Endothelial cell of umbilical vein (primary cell): Measurements from ENCODE around the gene MED1. TPM values are rescaled to one million over a fixed set of nuclear protein-coding genes. Genes with fewer than 3 reads are reported as not detected.

Source experiments
- BruUV-seq: library from RNA; stranded (reverse); fragments of 400-500 nt; replicated peaks from 2 replicates; lab custom pipeline; 2021; lab: Mats Ljungman, UMichigan
- CTCF ChIA-PET: fragments of 300-600, 350-600 bp; sonication (Branson Sonifier 250); formaldehyde crosslinking; loops from one replicate; lab custom pipeline; 2021; ENCODE audit warnings: antibody characterized with exemption, inconsistent platforms; lab: Charles Lee
- POLR2A ChIA-PET: fragments of 300-600, 350-600 bp; sonication (Branson Sonifier 250); formaldehyde crosslinking; loops from one replicate; lab custom pipeline; 2021; ENCODE audit warnings: antibody characterized with exemption, inconsistent platforms; lab: Charles Lee
- DNase-seq: peaks from one replicate; pipeline ENCODE4 v3.0.0-alpha.2; 2011; ENCODE audit warnings: low read depth, low spot score
- FAIRE-seq: peaks from 2 replicates; lab custom pipeline; 2011; peaks lifted over from hg19 to GRCh38; lab: Jason Lieb, UNC
- H2AFZ ChIP-seq: 2 replicates; pipeline ENCODE4 v1.6.0; 2012; ENCODE audit warnings: low read depth, low read length, control low read depth, inconsistent platforms
- H3K27ac ChIP-seq: 2 replicates; pipeline ENCODE4 v1.5.1; 2011; ENCODE audit warnings: low read depth, mild to moderate bottlenecking, control low read depth, low read length, moderate library complexity; ENCODE audit not compliant: insufficient read depth
- H3K27me3 ChIP-seq, 2 experiments: 2 replicates each; pipeline versions ENCODE4 v1.6.0 to v1.6.1; 2011; ENCODE audit warnings: low read length in 2 of 2, mixed read lengths in 1 of 2; ENCODE audit not compliant: control insufficient read depth in 2 of 2, insufficient read depth in 2 of 2
- H3K36me3 ChIP-seq, 2 experiments: 2 replicates in 1 of 2; 3 replicates in 1 of 2; pipeline ENCODE4 v1.5.1; 2011; ENCODE audit warnings: low read length in 2 of 2, mild to moderate bottlenecking in 1 of 2, moderate library complexity in 1 of 2; ENCODE audit not compliant: control insufficient read depth in 2 of 2, insufficient read depth in 2 of 2; ENCODE audit errors: extremely low read depth in 1 of 2
- H3K4me1 ChIP-seq: 3 replicates; pipeline ENCODE4 v1.5.1; 2011; ENCODE audit warnings: mild to moderate bottlenecking, low read length; ENCODE audit not compliant: control insufficient read depth, insufficient read depth; ENCODE audit errors: extremely low read depth
- H3K4me2 ChIP-seq: 2 replicates; pipeline ENCODE4 v1.6.1; 2011; ENCODE audit warnings: low read length, control low read depth, mixed read lengths; ENCODE audit not compliant: insufficient read depth
- H3K4me3 ChIP-seq, 3 experiments: fragments of 200-600 bp in 1 of 3; sonication (generic), shearing (Covaris generic) in 1 of 3; replicated peaks in 1 of 3; 2 replicates each; pipeline ENCODE4 v1.5.1; 2011 to 2016; ENCODE audit warnings: control low read depth in 3 of 3, low read length in 3 of 3, mild to moderate bottlenecking in 2 of 3, inconsistent platforms in 1 of 3, low read depth in 1 of 3, moderate library complexity in 1 of 3; ENCODE audit not compliant: insufficient read depth in 1 of 3
- H3K79me2 ChIP-seq: 2 replicates; pipeline ENCODE4 v1.6.0; 2012; ENCODE audit warnings: low read length, inconsistent platforms; ENCODE audit not compliant: control insufficient read depth, insufficient read depth
- H3K9ac ChIP-seq: replicated peaks from 2 replicates; pipeline ENCODE3; 2011; ENCODE audit warnings: low read length, control low read depth; ENCODE audit not compliant: insufficient read depth; ENCODE audit errors: extremely low read depth
- H3K9me1 ChIP-seq: replicated peaks from 3 replicates; pipeline ENCODE4 v1.6.0; 2011; ENCODE audit warnings: mild to moderate bottlenecking, low read length; ENCODE audit not compliant: control insufficient read depth, insufficient read depth; ENCODE audit errors: extremely low read depth
- H3K9me3 ChIP-seq: replicated peaks from 2 replicates; pipeline ENCODE4 v1.5.1; 2012; ENCODE audit warnings: low read length, inconsistent platforms; ENCODE audit not compliant: control insufficient read depth, insufficient read depth
- H4K20me1 ChIP-seq: replicated peaks from 2 replicates; pipeline ENCODE3; 2011; ENCODE audit warnings: mild to moderate bottlenecking, low read length; ENCODE audit not compliant: control insufficient read depth, insufficient read depth; ENCODE audit errors: extremely low read depth
- CTCF ChIP-seq, 2 donors: IDR thresholded peaks; 1 replicate in 1 of 2; 2 replicates in 1 of 2; pipeline ENCODE4 v1.5.1; 2011; ENCODE audit warnings: low read length in 2 of 2, mild to moderate bottlenecking in 2 of 2, moderate library complexity in 2 of 2, control low read depth in 1 of 2, inconsistent platforms in 1 of 2, low read depth in 1 of 2; ENCODE audit not compliant: insufficient read depth in 1 of 2; ENCODE audit errors: extremely low read depth in 1 of 2
- EZH2 ChIP-seq: IDR thresholded peaks from 2 replicates; pipeline ENCODE4 v1.6.1; 2012; ENCODE audit warnings: borderline replicate concordance, low read depth, mild to moderate bottlenecking, moderate library complexity, low read length, inconsistent platforms; ENCODE audit not compliant: severe bottlenecking
- FOS ChIP-seq: IDR thresholded peaks from 2 replicates; pipeline ENCODE4 v1.6.1; 2011; ENCODE audit warnings: mild to moderate bottlenecking, low read length, moderate library complexity, borderline replicate concordance; ENCODE audit not compliant: insufficient read depth
- GATA2 ChIP-seq: IDR thresholded peaks from 2 replicates; pipeline ENCODE4 v1.7.0; 2011; ENCODE audit warnings: low read depth, mild to moderate bottlenecking, moderate library complexity, mixed read lengths, low read length; ENCODE audit not compliant: insufficient read length, insufficient read depth
- JUN ChIP-seq: IDR thresholded peaks from 2 replicates; pipeline ENCODE4 v1.6.1; 2011; ENCODE audit warnings: borderline replicate concordance, low read depth; ENCODE audit not compliant: insufficient read length, insufficient read depth
- MYC ChIP-seq: IDR thresholded peaks from one replicate; pipeline ENCODE4 v1.6.1; 2011; ENCODE audit warnings: mild to moderate bottlenecking, low read depth, low read length
- POLR2A ChIP-seq: IDR thresholded peaks from 2 replicates; pipeline ENCODE4 v1.6.1; 2012; ENCODE audit warnings: low read depth, mild to moderate bottlenecking, control low read depth, low read length
- POLR2AphosphoS5 ChIP-seq: IDR thresholded peaks from 2 replicates; pipeline ENCODE4 v1.6.1; 2012; ENCODE audit warnings: low read depth, mild to moderate bottlenecking, control low read depth, low read length, moderate library complexity; ENCODE audit not compliant: insufficient read depth
- dilution Hi-C: fragments of 300-500 bp; cut with MboI; formaldehyde crosslinking; loops from one replicate; pipeline ENCODE4 v1.15.0; 2019; ENCODE audit warnings: low sequenced_read_pairs; ENCODE audit not compliant: extremely low pct_ligation_motif_present
- intact Hi-C: fragments of 100-400 bp; cut with micrococcal nuclease; formaldehyde crosslinking; loops from one replicate; pipeline ENCODE4 v1.10.0; 2022
- polyA plus RNA-seq, 4 experiments: library from polyadenylated mRNA; depleted of rRNA in 3 of 4; stranded (reverse) in 3 of 4; unstranded in 1 of 4; fragments of >200 nt; gene quantifications; 2 replicates each; pipeline versions ENCODE4 v1.2.1 to v1.2.3, GENCODE V29; 2011 to 2012; ENCODE audit warnings: missing spikeins in 1 of 4
- total RNA-seq: library from RNA; stranded (reverse); gene quantifications from 2 replicates; pipeline ENCODE4 v1.2.3, GENCODE V29; 2021
- TF ChIP-seq, protein P1 (sequence below): IDR thresholded peaks from 2 replicates; pipeline ENCODE4 v1.6.1; 2011; ENCODE audit not compliant: insufficient read depth, insufficient read length

The MED1 gene
- total and polyA plus RNA-seq, 2 donors (not counting 3 experiments of a cell fraction or from before 2014, with no cell fraction given): 19.8 to 46.2 TPM

GRCh38 chr17:39380144-39380543 is 70.9 kb downstream of the MED1 start:
- H3K9me1 ChIP-seq: no peaks in the 10 kb centered on the region
- DNase-seq: no peak
- H3K4me2 ChIP-seq: no peak overlapping the region
- dilution Hi-C loops (no loop called here), intact Hi-C loops (no loop called here)
- H2AFZ ChIP-seq: no peak overlapping the region
- H3K4me3 ChIP-seq: no peak overlapping the region
- H3K4me1 ChIP-seq: no peaks in the 10 kb centered on the region
- BruUV-seq: no TSS peak
- CTCF ChIA-PET: interaction anchor here (1.0 kb wide), 1 partner anchor 109 kb away, joined by 3 read pairs; no protein-coding TSS in a partner anchor
- H3K36me3 ChIP-seq: no peaks in the 10 kb centered on the region
- no peak overlapping the region for H3K27ac ChIP-seq
- no peaks in the 10 kb centered on the region for H3K9me3 ChIP-seq
- no peak overlapping the region for H3K9ac ChIP-seq
- FAIRE-seq: no peak
- no peaks in the 10 kb centered on the region for H3K27me3 ChIP-seq
- no peaks in the 10 kb centered on the region for H3K79me2 ChIP-seq
- TF ChIP-seq MYC (no peak), EZH2 (no peak), JUN (no peak), FOS (no peak), POLR2A (no peak), CTCF (IDR thresholded peaks at IDR 0.05; ENCODE audit: extremely low read depth in 1 of 2, insufficient read depth in 1 of 2, low read depth in 1 of 2, low read length in 2 of 2) (no peak), POLR2AphosphoS5 (no peak), GATA2 (no peak)
- TF ChIP-seq, protein P1, sequence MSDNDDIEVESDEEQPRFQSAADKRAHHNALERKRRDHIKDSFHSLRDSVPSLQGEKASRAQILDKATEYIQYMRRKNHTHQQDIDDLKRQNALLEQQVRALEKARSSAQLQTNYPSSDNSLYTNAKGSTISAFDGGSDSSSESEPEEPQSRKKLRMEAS: no peak
- no peaks in the 10 kb centered on the region for H4K20me1 ChIP-seq
- POLR2A ChIA-PET: no interaction called here
